Osteoblast (primary cell): Measurements from ENCODE around the gene ECT2L. TPM values are rescaled to one million over a fixed set of nuclear protein-coding genes. Genes with fewer than 3 reads are reported as not detected.

Experiments
- DNase-seq: peaks from one replicate; pipeline ENCODE4 v3.0.0; 2011; ENCODE audit warnings: low spot score, mixed read lengths; ENCODE audit not compliant: insufficient read length; ENCODE audit errors: missing footprints
- H2AFZ ChIP-seq: 2 replicates; pipeline ENCODE4 v1.6.0; 2011; ENCODE audit warnings: mild to moderate bottlenecking, low read length
- H3K27ac ChIP-seq: 2 replicates; pipeline ENCODE4 v1.5.1; 2011; ENCODE audit warnings: mild to moderate bottlenecking, low read depth, low read length, moderate library complexity
- H3K27me3 ChIP-seq: 2 replicates; pipeline ENCODE4 v1.6.0; 2012; ENCODE audit warnings: mild to moderate bottlenecking, control low read depth, inconsistent platforms, low read length, moderate library complexity; ENCODE audit not compliant: insufficient read depth
- H3K36me3 ChIP-seq: 2 replicates; pipeline ENCODE4 v1.5.1; 2011; ENCODE audit warnings: mild to moderate bottlenecking, low read length, control low read depth, moderate library complexity; ENCODE audit not compliant: insufficient read depth
- H3K4me1 ChIP-seq: 2 replicates; pipeline ENCODE4 v1.5.1; 2011; ENCODE audit warnings: mild to moderate bottlenecking, low read length, control low read depth, moderate library complexity; ENCODE audit not compliant: insufficient read depth
- H3K4me2 ChIP-seq: 2 replicates; pipeline ENCODE4 v1.6.0; 2011; ENCODE audit warnings: mild to moderate bottlenecking, low read length; ENCODE audit not compliant: insufficient read depth
- H3K4me3 ChIP-seq: fragments of 200-600 bp; sonication (generic); 3 replicates; pipeline ENCODE4 v1.5.1; 2012; ENCODE audit warnings: mild to moderate bottlenecking, low read length, inconsistent platforms; ENCODE audit not compliant: insufficient read depth
- H3K79me2 ChIP-seq: 2 replicates; pipeline ENCODE4 v1.6.0; 2012; ENCODE audit warnings: mild to moderate bottlenecking, low read length, control low read depth, inconsistent platforms; ENCODE audit not compliant: insufficient read depth
- H3K9me3 ChIP-seq: 2 replicates; pipeline ENCODE4 v1.5.1; 2011; ENCODE audit warnings: low read depth, low read length, control low read depth
- H4K20me1 ChIP-seq: 2 replicates; pipeline ENCODE4 v1.6.0; 2012; ENCODE audit warnings: mild to moderate bottlenecking, low read length, control low read depth; ENCODE audit not compliant: insufficient read depth
- total RNA-seq: library from RNA; depleted of rRNA; stranded (reverse); fragments of >200 nt; gene quantifications from 2 replicates; pipeline ENCODE4 v1.2.3, GENCODE V29; 2012
- TF ChIP-seq, protein P1 (sequence below): IDR thresholded peaks from 2 replicates; pipeline ENCODE4 v1.5.1; 2011; ENCODE audit warnings: mild to moderate bottlenecking, low read depth, low read length, moderate library complexity; ENCODE audit errors: extremely low read depth

The ECT2L gene
- total RNA-seq, 1 donor: under 0.01 TPM

DNA sequence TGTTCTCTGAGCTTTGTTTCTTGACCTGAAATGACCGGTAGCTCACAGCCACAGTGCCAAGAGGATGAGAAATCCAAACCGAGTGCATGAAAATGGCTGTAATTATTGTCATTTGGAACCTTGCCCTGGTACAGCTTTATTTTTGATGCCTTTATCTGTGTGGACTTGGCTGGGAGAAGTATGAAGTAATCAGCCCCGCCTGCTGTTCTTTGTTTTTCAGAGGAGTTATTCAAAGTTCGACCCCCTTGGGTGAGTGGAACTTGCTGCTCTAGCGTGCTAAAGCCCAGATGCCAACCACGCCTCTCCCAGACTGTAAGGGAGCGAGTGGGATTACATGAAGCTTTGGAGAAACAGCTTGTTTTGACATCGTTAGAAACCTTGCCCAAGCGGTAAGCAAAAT lies 48.3 kb downstream of the ECT2L start:
- no peaks in the 10 kb centered on the region for H3K27me3 ChIP-seq
- H4K20me1 ChIP-seq: no peaks in the 10 kb centered on the region
- peak overlapping the region; percentile 44 for H3K4me2 ChIP-seq
- TF ChIP-seq, protein P1, sequence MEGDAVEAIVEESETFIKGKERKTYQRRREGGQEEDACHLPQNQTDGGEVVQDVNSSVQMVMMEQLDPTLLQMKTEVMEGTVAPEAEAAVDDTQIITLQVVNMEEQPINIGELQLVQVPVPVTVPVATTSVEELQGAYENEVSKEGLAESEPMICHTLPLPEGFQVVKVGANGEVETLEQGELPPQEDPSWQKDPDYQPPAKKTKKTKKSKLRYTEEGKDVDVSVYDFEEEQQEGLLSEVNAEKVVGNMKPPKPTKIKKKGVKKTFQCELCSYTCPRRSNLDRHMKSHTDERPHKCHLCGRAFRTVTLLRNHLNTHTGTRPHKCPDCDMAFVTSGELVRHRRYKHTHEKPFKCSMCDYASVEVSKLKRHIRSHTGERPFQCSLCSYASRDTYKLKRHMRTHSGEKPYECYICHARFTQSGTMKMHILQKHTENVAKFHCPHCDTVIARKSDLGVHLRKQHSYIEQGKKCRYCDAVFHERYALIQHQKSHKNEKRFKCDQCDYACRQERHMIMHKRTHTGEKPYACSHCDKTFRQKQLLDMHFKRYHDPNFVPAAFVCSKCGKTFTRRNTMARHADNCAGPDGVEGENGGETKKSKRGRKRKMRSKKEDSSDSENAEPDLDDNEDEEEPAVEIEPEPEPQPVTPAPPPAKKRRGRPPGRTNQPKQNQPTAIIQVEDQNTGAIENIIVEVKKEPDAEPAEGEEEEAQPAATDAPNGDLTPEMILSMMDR: no peak
- no peaks in the 10 kb centered on the region for H3K36me3 ChIP-seq
- no peaks in the 10 kb centered on the region for H3K79me2 ChIP-seq
- no peak overlapping the region for H3K4me3 ChIP-seq
- no peaks in the 10 kb centered on the region for H3K4me1 ChIP-seq
- no peaks in the 10 kb centered on the region for H3K9me3 ChIP-seq
- no peak overlapping the region for H3K27ac ChIP-seq
- DNase-seq: no peak
- H2AFZ ChIP-seq: peak overlapping the region; percentile 74

- DNase-seq: no peak
- Histone ChIP-seq H4K20me1 (no peaks in the 10 kb centered on the region), H3K27ac (no peak overlapping the region), H3K27me3 (peaks cover 4% of the 10 kb centered on the region), H3K4me3 (no peak overlapping the region), H2AFZ (no peak overlapping the region), H3K4me2 (no peak overlapping the region), H3K9me3 (no peaks in the 10 kb centered on the region), H3K36me3 (no peaks in the 10 kb centered on the region), H3K4me1 (no peaks in the 10 kb centered on the region), H3K79me2 (no peaks in the 10 kb centered on the region)
- TF ChIP-seq, protein P1: no peak
Measured at GRCh38 chr6:138847884-138848283, 52.0 kb downstream of the ECT2L start.

DNA sequence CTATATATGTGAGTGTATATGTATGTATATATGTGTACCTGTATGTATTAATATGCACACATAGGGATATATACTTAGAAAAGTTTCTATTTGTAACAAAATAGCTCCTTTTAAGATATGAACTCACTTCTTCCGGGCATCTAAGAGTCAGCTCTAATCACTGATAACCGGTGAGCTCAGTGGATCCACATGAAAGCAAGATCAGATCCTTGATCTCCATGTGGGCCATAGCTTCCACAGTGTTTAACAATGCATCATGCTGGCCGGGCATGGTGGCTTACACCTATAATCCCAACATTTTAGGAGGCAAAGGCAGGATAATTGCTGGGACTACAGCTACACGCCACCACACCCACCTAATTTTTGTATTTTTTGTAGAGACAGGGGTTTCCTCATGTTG lies 52.6 kb downstream of the ECT2L start:
- Histone ChIP-seq H3K27me3 (peaks cover 4% of the 10 kb centered on the region), H3K4me2 (no peak overlapping the region), H3K36me3 (no peaks in the 10 kb centered on the region), H3K27ac (no peak overlapping the region), H3K79me2 (no peaks in the 10 kb centered on the region), H3K9me3 (no peaks in the 10 kb centered on the region), H3K4me1 (no peaks in the 10 kb centered on the region), H2AFZ (no peak overlapping the region), H4K20me1 (no peaks in the 10 kb centered on the region), H3K4me3 (no peak overlapping the region)
- no peak for DNase-seq
- TF ChIP-seq, protein P1: no peak

DNA sequence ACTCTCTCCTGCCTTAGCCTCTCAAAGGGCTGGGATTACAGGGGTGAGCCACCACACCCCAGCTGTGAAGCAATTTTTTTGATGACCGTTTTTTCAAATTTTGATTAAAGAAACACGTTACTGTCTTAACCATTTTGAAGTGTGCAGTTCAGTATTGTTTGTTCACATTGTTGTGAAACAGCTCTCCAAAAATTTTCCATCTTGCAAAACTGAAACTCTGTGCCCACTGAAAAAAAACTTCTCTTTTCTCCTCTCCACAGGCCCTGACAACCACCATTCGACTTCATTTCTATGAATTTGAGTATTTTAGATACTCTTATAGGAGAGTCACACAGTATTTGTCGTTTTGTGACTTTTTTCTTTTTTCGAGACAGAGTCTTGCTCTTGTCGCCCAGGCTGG lies 53.9 kb downstream of the ECT2L start:
- Histone ChIP-seq H3K27me3 (peaks cover 4% of the 10 kb centered on the region), H3K79me2 (no peaks in the 10 kb centered on the region), H2AFZ (no peak overlapping the region), H3K4me3 (no peak overlapping the region), H3K27ac (no peak overlapping the region), H3K36me3 (no peaks in the 10 kb centered on the region), H4K20me1 (no peaks in the 10 kb centered on the region), H3K9me3 (no peaks in the 10 kb centered on the region), H3K4me1 (no peaks in the 10 kb centered on the region), H3K4me2 (no peak overlapping the region)
- TF ChIP-seq, protein P1: no peak
- DNase-seq: no peak
